ENCODE data around the gene SNX14. TPM values are rescaled to one million over a fixed set of nuclear protein-coding genes. Genes with fewer than 3 reads are reported as not detected.

SNX14 gene
- total RNA-seq, 1 experiment from 2014 or later, result 84.8 TPM

- no peak overlapping the region for H2AFZ ChIP-seq (ENCODE audit: low read depth, low read length, poor library complexity, severe bottlenecking)
- TF ChIP-seq CEBPB (IDR thresholded peaks at IDR 0.05; ENCODE audit: low read depth) (peak; percentile 80), YY1 (IDR thresholded peaks at IDR 0.05; ENCODE audit: extremely low read depth, insufficient replicate concordance, low read depth, low read length) (no peak), EZH2phosphoT487 (IDR thresholded peaks at IDR 0.05; ENCODE audit: borderline replicate concordance) (no peak)
- POLR2A ChIA-PET, result interaction anchor here (1.0 kb wide), 1 partner anchor 31 kb away, joined by 4 read pairs; no protein-coding TSS in a partner anchor
- ATAC-seq (no peak), DNase-seq (ENCODE audit: low read depth, low spot score) (no peak)
- H3K27ac ChIP-seq (ENCODE audit: low read depth, low read length), result no peak overlapping the region
- peaks cover 42 to 44% of the 10 kb centered on the region in 2 experiments for H3K4me1 ChIP-seq (ENCODE audit: control insufficient read depth in 1 of 2, insufficient read depth in 2 of 2, low read length in 2 of 2)
- H3K9me3 ChIP-seq (ENCODE audit: control insufficient read depth in 1 of 2, insufficient read depth in 1 of 2, low read depth in 1 of 2, low read length in 2 of 2), result no peaks in the 10 kb centered on the region
- no peaks in the 10 kb centered on the region for H3K27me3 ChIP-seq (ENCODE audit: insufficient read depth, low read length)
- RAD21 ChIA-PET (ENCODE audit: low non-redundant PET in 1 of 2, low total read pairs in 2 of 2, uncharacterized antibody in 2 of 2, unreplicated experiment in 2 of 2), result no interaction called here
- no peaks in the 10 kb centered on the region for H3K79me2 ChIP-seq (ENCODE audit: insufficient read depth, low read length)
- H3K4me2 ChIP-seq (ENCODE audit: low read length), result peak overlapping the region; percentile 21
- no peak overlapping the region for H3K9ac ChIP-seq (ENCODE audit: low read length)
- H3K9me2 ChIP-seq (ENCODE audit: insufficient read depth), result no peaks in the 10 kb centered on the region
- no peaks in the 10 kb centered on the region for H4K20me1 ChIP-seq (ENCODE audit: insufficient read depth)
- no peak overlapping the region for H3K4me3 ChIP-seq (replicated peaks in 1 of 2; ENCODE audit: low read depth in 1 of 2, low read length in 2 of 2)
- TSS peak; percentile 45 for BruUV-seq (replicated peaks)
- intact Hi-C loops (cut with micrococcal nuclease), result no loop called here
- peaks cover 0 to 15% of the 10 kb centered on the region in 2 experiments; a peak in 2 of 4 replicates for H3K36me3 ChIP-seq (ENCODE audit: control insufficient read depth in 1 of 2, insufficient read depth in 2 of 2, low read length in 2 of 2)
- CTCF ChIA-PET, result interaction anchor here (1.5 to 5.2 kb wide), 3 partner anchors 12 to 140 kb away, joined by 6 to 26 read pairs (median 7); no protein-coding TSS in a partner anchor
Measured at GRCh38 chr6:85494547-85495536, 98.8 kb downstream of the SNX14 start.

- no TSS peak for BruUV-seq (replicated peaks)
- Histone ChIP-seq H4K20me1 (ENCODE audit: insufficient read depth) (no peaks in the 10 kb centered on the region), H3K79me2 (ENCODE audit: insufficient read depth, low read length) (no peaks in the 10 kb centered on the region), H3K9ac (ENCODE audit: low read length) (no peak overlapping the region), H2AFZ (ENCODE audit: low read depth, low read length, poor library complexity, severe bottlenecking) (no peak overlapping the region), H3K36me3 (ENCODE audit: control insufficient read depth in 1 of 2, insufficient read depth in 2 of 2, low read length in 2 of 2) (peaks cover 0 to 16% of the 10 kb centered on the region in 2 experiments; a peak in 2 of 4 replicates), H3K27me3 (ENCODE audit: insufficient read depth, low read length) (no peaks in the 10 kb centered on the region), H3K9me3 (ENCODE audit: control insufficient read depth in 1 of 2, insufficient read depth in 1 of 2, low read depth in 1 of 2, low read length in 2 of 2) (no peaks in the 10 kb centered on the region), H3K4me3 (replicated peaks in 1 of 2; ENCODE audit: low read depth in 1 of 2, low read length in 2 of 2) (no peak overlapping the region), H3K4me2 (ENCODE audit: low read length) (no peak overlapping the region), H3K9me2 (ENCODE audit: insufficient read depth) (no peaks in the 10 kb centered on the region), H3K4me1 (ENCODE audit: control insufficient read depth in 1 of 2, insufficient read depth in 2 of 2, low read length in 2 of 2) (peaks cover 32 to 44% of the 10 kb centered on the region in 2 experiments), H3K27ac (ENCODE audit: low read depth, low read length) (no peak overlapping the region)
- ChIA-PET POLR2A (no interaction called here), CTCF (interaction anchor here (5.2 kb wide), 1 partner anchor 10 kb away, joined by 26 read pairs; no protein-coding TSS in a partner anchor), RAD21 (ENCODE audit: low non-redundant PET in 1 of 2, low total read pairs in 2 of 2, uncharacterized antibody in 2 of 2, unreplicated experiment in 2 of 2) (no interaction called here)
- no peak for ATAC-seq
- intact Hi-C loops (cut with micrococcal nuclease), result no loop called here
- no peak for DNase-seq (ENCODE audit: low read depth, low spot score)
- TF ChIP-seq POLR2A (IDR thresholded peaks at IDR 0.05; ENCODE audit: borderline replicate concordance, extremely low read depth, insufficient read depth, insufficient read length) (no peak), CEBPB (IDR thresholded peaks at IDR 0.05; ENCODE audit: low read depth) (no peak), ZFX (IDR thresholded peaks at IDR 0.05) (no peak), ZBTB33 (IDR thresholded peaks at IDR 0.05; ENCODE audit: extremely low read depth, insufficient replicate concordance, low read length) (no peak), CBX3 (IDR thresholded peaks at IDR 0.05; ENCODE audit: low read depth) (no peak), SP1 (IDR thresholded peaks at IDR 0.05; ENCODE audit: low read depth) (no peak), FOSL1 (IDR thresholded peaks at IDR 0.05; ENCODE audit: low read depth) (no peak), ZNF274 (IDR thresholded peaks at IDR 0.05; ENCODE audit: low read depth, low read length) (no peak), CTCF (IDR thresholded peaks at IDR 0.05 in 2 of 3, conservative IDR thresholded peaks at IDR 0.05 in 1 of 3; ENCODE audit: borderline replicate concordance in 1 of 3, insufficient read depth in 1 of 3, low read depth in 2 of 3, low read length in 2 of 3) (no peak), SIN3A (IDR thresholded peaks at IDR 0.05; ENCODE audit: low read depth) (no peak), RAD21 (IDR thresholded peaks at IDR 0.05; ENCODE audit: low read depth) (no peak), ELF1 (IDR thresholded peaks at IDR 0.05; ENCODE audit: borderline replicate concordance, low read depth) (no peak), EZH2 (IDR thresholded peaks at IDR 0.05) (no peak)
Measured at GRCh38 chr6:85493389-85493788, 100.3 kb downstream of the SNX14 start.
